D341Med (cell line): ENCODE results near the gene IRX4.

ENCODE experiments used
- DNase-seq: peaks from one replicate; pipeline ENCODE4 v3.0.0; 2012; ENCODE audit warnings: low spot score

IRX4 gene

DNA sequence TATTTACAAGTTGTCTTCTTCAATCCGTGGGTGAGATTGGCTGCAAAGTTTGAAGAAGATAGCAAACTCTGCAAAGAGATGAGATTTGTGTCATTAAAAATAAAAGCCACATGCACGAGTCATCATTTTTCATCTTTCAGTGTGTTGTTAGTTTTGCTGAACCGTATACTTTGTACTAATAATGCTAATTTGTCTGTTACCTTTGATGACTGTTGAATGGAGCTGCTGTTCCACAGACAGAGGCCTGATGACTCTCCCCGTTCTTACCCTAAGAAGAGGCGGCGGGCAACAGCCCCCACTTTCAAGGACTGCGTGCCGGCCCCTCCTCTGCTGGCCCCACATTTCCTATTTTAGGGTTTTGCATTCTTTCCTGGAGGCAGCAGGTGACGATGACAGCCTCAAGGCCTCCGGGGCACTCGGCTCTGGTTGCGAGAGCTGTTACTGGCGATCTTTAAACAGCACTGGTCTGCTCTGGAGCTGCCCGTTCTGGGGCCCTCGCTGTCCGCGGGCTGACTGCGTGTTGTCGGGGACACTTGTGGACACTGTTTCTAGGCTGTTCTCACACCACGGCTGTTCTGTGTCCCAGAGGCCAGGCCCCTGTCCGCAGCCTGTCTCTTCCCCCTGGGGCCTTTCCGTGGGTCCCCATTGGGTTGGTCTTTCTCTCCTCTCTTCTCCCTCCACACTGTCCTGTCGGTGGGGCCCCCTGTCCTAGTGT, 46.4 kb downstream of the IRX4 start:
- no peak for DNase-seq

DNA sequence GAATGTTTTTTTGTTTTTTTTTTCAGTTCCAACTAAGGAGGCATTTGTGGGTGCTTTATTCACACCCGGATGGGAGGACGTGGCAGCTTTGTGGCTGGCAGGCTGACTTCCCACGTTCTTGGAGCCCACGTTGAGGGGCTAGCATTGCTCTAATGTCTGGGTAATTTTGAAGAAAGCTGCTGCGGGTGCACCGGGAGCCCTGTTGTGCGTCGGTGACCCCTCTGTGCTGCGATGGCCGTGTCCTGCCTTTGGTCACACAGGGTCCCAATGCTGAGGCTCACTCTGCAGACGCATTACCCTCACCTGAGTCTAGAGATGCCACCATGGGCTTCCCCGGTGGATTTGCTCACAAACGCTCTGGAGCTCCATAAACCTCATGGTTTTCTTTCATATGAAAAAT, 47.3 kb downstream of the IRX4 start:
- DNase-seq = no peak

DNA sequence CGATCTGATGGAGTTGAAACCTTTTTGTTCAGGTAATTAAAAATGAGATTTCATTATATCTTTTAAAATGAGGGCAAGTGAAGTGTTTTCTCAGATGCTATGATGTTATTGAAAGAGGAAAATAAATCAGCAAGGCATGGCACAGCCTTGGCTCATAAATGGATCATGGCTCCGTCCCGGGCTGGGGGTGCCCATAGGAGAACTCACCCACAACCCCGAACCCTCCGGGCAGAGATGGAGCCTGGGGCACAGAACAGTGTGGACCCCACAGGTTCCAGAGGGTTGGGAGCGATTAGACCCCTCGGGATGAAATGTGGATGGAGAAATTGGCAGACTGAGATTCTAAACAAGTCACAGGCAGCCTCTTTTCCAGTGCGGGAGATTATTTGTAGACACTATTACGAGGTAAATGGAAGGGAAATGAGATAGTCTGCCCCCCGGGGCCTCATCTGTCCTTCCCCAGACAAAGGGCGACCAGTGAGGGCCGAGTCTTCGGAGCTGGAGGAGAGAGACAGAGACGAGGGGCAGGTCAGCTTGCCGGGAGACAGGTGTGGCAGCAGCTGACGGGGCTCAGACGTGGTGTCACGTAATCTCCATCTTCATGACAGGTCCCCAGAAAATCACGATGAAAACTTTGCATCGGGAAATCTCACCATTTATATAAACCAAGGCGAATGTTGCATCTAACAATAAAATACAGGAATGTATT, 47.9 kb downstream of the IRX4 start:
- DNase-seq = no peak

DNA sequence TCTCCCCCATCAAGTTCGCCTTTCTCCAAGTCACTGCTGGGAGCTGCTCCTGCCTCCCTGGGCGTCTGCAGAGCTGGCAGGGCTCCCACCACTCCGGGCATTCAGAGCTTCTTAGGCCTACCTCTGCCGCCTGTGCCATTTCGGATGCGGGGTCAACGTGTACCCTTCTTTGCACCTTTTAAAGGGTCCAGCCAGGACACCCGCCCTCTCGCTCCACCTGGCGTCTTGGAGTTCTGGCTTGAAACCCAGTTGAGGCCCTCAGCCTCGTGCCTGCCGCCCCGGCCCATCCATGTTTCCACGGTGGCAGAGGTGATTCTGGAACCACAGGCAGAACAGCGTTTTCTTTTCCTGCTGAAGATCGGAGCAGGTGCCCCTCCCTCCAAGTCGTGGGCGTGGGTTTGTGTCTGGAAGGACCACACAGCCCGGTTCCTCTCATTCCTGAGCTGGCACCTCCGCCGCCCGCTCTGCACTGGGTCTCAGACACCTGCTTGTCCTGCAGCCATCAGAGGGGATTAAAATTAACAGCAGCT, 48.6 kb downstream of the IRX4 start:
- DNase-seq = no peak

DNA sequence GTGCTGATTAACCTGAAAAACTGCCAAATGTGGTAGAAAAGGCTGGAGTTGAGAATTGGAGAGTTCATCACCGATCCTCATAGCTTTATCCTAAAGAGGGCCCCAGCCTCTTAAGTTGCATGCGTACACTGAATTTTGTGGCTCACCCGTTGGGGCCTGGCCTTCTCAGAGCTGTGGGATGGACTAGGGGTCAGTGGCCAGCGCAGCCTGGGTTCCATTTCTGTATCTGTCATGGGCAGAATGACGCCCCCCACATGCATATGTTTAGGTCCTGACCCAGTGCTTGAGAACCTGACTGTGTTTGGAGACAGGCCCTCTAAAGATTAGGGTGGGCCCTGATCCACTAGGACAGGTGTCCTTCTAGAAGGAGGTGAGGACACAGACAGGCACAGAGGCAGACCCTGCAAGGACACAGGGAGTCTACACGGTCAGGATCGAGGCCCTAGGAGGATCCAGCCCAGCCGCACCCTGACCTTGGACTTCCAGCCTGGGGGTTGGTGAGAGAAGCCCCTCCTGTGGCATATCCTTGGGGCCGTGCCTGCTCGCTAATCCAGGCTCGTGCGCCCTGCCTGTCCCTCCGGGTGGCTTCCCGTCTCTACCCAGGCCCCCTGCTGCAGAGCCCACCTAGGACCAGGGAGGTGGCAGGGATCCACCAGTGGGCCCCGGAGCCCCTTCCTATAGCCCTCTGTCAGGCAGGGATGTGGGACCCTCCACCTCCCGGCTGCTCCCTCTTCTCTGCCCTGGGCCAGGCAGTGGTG, 49.3 kb downstream of the IRX4 start:
- DNase-seq = no peak

DNA sequence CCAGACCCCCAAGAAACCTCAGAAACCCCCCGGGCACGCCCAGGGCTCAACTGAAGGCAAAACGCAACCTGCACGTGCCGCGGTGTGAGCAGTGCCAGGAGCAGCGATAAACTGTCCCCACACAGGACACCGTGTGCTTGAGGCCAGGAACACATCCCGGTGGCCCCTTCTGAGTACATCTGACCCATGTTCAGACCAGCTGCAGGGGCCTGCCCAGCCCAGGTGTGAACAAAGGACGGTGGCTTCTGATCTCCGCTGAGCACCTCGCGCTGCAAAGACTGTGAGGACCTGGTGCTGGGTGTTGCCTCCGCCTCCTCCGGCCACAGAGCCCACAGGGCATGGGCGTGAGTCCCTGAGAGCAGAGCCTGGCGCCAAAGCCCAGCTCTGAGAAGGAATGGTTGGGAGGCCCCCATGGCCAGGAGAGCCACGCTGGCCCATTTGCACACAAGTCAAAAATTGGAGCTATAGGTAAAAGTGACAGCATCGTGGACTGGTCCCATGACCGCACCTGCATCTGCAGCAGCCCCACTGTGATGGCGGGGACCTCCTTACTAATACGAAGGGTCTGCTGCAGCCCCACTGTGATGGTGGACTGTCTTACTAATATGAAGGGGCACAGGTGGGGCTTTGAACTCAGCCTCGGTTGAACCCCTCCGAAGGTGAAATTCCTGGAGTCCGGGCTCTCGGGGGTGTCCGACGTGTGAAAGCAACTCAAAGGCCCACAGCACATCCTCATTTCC, 50.0 kb downstream of the IRX4 start:
- DNase-seq = no peak

DNA sequence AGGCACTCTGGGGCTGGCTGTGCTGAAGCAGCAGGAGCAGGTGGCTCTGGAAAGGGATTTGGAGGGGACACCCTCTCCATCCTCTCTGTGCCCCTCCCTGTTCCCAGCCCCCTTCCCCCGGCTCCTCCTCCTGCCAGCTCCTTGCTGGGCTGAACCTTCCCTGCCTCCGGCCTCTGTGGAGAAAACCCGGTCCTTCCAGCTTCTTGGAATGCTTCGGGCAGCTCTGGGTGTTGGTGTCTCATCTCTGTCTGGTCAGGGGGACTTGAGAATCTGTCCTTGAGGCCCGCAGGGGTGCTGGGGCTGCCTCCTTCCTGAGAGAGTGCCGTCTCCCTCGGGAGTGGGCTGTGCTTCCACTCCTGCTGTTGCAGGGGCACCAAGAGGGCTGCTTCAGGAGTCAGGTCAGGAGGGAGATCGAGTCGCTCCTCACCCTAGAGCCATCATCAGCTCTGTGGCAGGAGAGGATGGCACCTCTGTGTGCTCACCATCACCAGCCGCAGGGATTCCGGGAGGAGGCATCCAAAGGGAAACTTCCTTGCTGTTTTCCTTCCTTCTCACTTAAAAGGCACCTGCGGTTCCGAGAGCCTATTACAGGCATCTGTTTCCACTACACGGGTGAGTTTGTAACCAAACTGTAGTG, 50.9 kb downstream of the IRX4 start:
- DNase-seq = no peak

DNA sequence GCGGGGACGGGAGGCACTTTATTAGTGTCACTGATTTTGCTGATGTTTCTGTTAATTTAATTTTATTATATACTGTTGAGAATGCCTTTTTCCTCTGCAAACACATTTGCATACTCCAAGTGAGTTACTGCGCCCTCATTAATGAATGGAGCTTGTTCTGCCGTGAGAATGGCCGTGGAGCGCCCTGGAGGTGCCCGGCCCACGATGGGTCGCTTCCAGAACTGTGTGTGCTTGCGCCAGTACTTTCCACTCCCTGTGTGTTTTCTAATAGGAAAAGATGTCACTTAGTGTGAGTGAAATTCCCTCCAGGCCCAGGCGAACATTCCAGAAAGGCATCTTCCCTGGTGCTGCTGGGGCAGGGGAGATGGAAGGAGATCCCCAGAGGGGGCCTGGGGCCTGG, 51.5 kb downstream of the IRX4 start:
- DNase-seq = no peak

DNA sequence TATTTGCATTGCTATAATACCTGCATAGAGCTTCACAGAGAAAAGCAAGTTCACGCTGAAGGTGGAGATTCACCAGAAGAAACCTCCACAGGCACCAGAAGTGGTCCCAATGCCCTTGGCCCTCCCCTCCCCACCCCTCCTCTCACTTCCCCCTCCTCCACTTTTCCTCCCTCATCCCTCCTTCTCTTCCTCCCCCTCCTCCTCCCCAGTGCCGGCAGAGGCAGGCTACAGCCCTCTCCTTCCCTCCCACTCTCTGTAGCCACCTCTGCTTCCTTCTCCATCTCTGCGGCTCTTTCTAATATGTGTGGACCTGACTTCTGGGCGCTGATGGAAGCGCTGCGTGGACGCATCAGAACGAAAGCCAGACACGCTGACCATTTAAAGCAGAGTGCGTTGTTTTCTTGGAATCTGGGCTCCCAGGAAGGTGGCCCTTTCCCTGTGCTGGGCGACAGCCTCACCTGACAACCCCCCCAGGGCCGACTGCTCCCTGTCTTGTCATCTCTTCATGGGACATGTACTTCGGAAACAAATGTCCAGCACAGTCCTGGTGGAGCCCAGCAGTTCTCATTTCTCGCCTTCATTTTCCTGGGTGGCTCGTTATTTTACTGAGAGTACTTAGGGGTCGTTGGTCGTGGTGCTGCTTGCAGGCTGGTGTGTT, 52.0 kb downstream of the IRX4 start:
- no peak for DNase-seq

DNA sequence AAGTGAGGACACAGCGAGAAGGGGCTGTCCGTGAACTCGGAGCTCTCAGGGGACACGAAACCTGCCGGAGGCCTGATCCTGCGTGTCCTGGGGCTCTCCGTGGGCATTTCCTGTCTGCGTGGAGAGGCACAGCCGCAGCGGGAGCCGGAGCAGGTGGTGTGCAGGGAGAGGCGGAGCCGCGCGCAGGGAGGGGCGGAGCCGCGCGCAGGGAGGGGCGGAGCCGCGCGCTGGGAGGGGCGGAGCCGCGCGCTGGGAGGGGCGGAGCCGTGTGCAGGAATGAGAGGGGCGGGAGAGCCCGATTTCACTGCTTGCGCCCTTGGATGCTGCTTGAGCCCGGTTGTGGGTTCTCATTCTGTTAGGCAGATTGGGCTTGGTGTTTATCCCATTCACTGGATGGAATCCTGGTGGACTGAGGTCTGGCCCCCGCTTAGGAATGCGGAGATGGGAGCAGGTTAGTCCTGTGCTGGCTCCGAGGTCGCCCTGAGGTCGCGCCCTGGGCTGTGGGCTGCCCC, 54.8 kb downstream of the IRX4 start:
- no peak for DNase-seq
